Muscle layer of colon (tissue), 2 donors: ENCODE results near the gene MEGF10.

Experiments
- H3K27ac ChIP-seq: one replicate; pipeline ENCODE4 v1.7.0; 2013; ENCODE audit warnings: low read depth, mild to moderate bottlenecking, low read length, moderate library complexity
- H3K27me3 ChIP-seq, 2 donors: one replicate each; pipeline ENCODE4 v1.7.0; 2013; ENCODE audit warnings: low read length in 2 of 2, mild to moderate bottlenecking in 2 of 2; ENCODE audit not compliant: insufficient read depth in 2 of 2, control insufficient read depth in 1 of 2
- H3K36me3 ChIP-seq: one replicate; pipeline ENCODE4 v1.7.0; 2013; ENCODE audit warnings: mild to moderate bottlenecking, low read length; ENCODE audit not compliant: insufficient read depth
- H3K4me1 ChIP-seq: one replicate; pipeline ENCODE4 v1.7.0; 2013; ENCODE audit warnings: mild to moderate bottlenecking, low read length; ENCODE audit not compliant: insufficient read depth
- H3K4me3 ChIP-seq, 2 donors: one replicate each; pipeline ENCODE4 v1.7.0; 2013; ENCODE audit warnings: low read length in 2 of 2, low read depth in 1 of 2, mild to moderate bottlenecking in 1 of 2, moderate library complexity in 1 of 2
- H3K9ac ChIP-seq: one replicate; pipeline ENCODE4 v1.7.0; 2013; ENCODE audit warnings: low read length
- H3K9me3 ChIP-seq: one replicate; pipeline ENCODE4 v1.7.0; 2013; ENCODE audit warnings: mild to moderate bottlenecking, low read length
- donor health status: abdominal sarcoma.
- donor health status: Adenocarcinoma of cecum.

Gene MEGF10

GRCh38 chr5:127375544-127376091 is 85.0 kb downstream of the MEGF10 start:
- Histone ChIP-seq H3K9ac (no peak overlapping the region), H3K4me3 (no peak overlapping the region), H3K4me1 (no peaks in the 10 kb centered on the region), H3K9me3 (no peaks in the 10 kb centered on the region), H3K27ac (no peak overlapping the region), H3K27me3 (no peaks in the 10 kb centered on the region), H3K36me3 (no peaks in the 10 kb centered on the region)

- H3K36me3 ChIP-seq, result no peaks in the 10 kb centered on the region
- no peak overlapping the region for H3K9ac ChIP-seq
- H3K4me1 ChIP-seq, result no peaks in the 10 kb centered on the region
- no peaks in the 10 kb centered on the region for H3K27me3 ChIP-seq
- H3K27ac ChIP-seq, result no peak overlapping the region
- H3K4me3 ChIP-seq, result no peak overlapping the region
- H3K9me3 ChIP-seq, result no peaks in the 10 kb centered on the region
Measured at GRCh38 chr5:127377651-127378050, 87.1 kb downstream of the MEGF10 start.

DNA sequence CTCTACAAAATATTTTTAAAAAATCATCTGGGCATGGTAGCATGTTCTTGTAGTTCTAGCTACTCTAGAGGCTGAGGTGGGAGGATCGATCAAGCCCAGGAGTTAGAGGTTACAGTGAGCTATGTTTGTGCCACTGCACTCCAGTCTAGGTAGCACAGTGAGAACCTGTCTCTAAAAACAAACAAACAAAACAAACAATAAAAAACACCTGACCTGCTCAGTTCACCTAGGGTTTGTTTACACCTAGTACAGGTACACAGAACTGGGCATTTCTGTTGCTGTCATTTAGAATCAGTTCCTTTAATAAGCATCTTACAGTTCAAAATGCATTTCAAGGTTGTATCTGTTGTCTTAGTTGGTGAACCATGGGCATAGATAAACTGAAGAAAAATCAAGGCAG is 95.3 kb downstream of the MEGF10 start:
- H3K4me3 ChIP-seq, result no peak overlapping the region
- no peaks in the 10 kb centered on the region for H3K4me1 ChIP-seq
- no peaks in the 10 kb centered on the region for H3K27me3 ChIP-seq
- no peak overlapping the region for H3K9ac ChIP-seq
- no peaks in the 10 kb centered on the region for H3K9me3 ChIP-seq
- no peak overlapping the region for H3K27ac ChIP-seq
- no peaks in the 10 kb centered on the region for H3K36me3 ChIP-seq

- H3K36me3 ChIP-seq, result no peaks in the 10 kb centered on the region
- no peak overlapping the region for H3K4me3 ChIP-seq
- no peaks in the 10 kb centered on the region for H3K4me1 ChIP-seq
- H3K9ac ChIP-seq, result no peak overlapping the region
- H3K9me3 ChIP-seq, result no peaks in the 10 kb centered on the region
- H3K27ac ChIP-seq, result no peak overlapping the region
- H3K27me3 ChIP-seq, result no peaks in the 10 kb centered on the region
Measured at GRCh38 chr5:127386557-127386956, 96.0 kb downstream of the MEGF10 start.

DNA sequence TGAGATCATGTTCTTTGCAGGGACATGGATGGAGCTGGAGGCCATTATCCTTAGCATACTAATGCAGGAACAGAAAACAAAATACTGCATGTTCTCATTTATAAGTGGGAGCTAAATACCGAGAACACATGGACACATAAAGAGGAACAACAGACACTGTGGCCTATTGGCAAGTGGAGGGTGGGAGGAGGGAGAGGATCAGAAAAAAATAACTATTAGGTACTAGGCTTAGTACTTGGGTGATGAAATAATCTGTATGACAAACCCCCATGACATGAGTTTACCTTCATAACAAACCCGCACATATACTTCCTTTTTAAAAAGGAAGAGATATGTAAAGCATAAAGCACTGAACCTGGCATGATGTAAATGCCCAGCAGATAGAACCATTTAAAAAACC is 99.0 kb downstream of the MEGF10 start:
- no peaks in the 10 kb centered on the region for H3K4me1 ChIP-seq
- no peaks in the 10 kb centered on the region for H3K27me3 ChIP-seq
- H3K27ac ChIP-seq, result no peak overlapping the region
- no peaks in the 10 kb centered on the region for H3K9me3 ChIP-seq
- no peak overlapping the region for H3K9ac ChIP-seq
- no peaks in the 10 kb centered on the region for H3K36me3 ChIP-seq
- H3K4me3 ChIP-seq, result no peak overlapping the region

GRCh38 chr5:127392762-127393161 is 102.2 kb downstream of the MEGF10 start:
- H3K27me3 ChIP-seq, result no peaks in the 10 kb centered on the region
- no peak overlapping the region for H3K4me3 ChIP-seq
- H3K36me3 ChIP-seq, result no peaks in the 10 kb centered on the region
- no peaks in the 10 kb centered on the region for H3K9me3 ChIP-seq
- no peak overlapping the region for H3K9ac ChIP-seq
- H3K4me1 ChIP-seq, result no peaks in the 10 kb centered on the region
- no peak overlapping the region for H3K27ac ChIP-seq

DNA sequence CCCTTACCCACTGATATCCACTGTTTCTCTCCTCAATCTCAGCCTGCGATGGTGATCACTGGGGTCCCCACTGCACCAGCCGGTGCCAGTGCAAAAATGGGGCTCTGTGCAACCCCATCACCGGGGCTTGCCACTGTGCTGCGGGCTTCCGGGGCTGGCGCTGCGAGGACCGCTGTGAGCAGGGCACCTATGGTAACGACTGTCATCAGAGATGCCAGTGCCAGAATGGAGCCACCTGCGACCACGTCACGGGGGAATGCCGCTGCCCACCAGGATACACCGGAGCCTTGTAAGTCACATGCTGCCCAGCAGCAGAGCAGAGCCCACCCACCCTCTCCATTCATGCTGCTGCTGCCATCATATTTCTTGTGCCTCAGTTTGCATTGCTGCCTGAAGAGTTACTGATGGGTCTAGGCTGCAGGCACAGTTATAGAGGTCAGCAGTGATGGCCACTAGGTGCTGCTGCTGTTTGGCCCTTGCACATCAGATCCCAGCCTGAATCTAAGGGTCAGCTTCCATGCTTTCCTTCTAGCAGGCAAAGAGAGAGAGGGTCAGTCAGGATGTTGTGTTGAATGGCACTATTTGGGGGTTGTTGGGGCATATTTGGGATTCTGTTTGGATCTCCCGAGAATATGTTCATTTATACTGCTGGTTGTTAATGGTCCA is 106.0 kb downstream of the MEGF10 start:
- no peak overlapping the region for H3K4me3 ChIP-seq
- no peaks in the 10 kb centered on the region for H3K4me1 ChIP-seq
- H3K36me3 ChIP-seq, result no peaks in the 10 kb centered on the region
- no peaks in the 10 kb centered on the region for H3K27me3 ChIP-seq
- no peak overlapping the region for H3K9ac ChIP-seq
- no peak overlapping the region for H3K27ac ChIP-seq
- H3K9me3 ChIP-seq, result no peaks in the 10 kb centered on the region

GRCh38 chr5:127398508-127398907 is 107.9 kb downstream of the MEGF10 start:
- H3K27me3 ChIP-seq, result no peaks in the 10 kb centered on the region
- no peak overlapping the region for H3K27ac ChIP-seq
- H3K36me3 ChIP-seq, result no peaks in the 10 kb centered on the region
- no peak overlapping the region for H3K9ac ChIP-seq
- H3K9me3 ChIP-seq, result no peaks in the 10 kb centered on the region
- no peaks in the 10 kb centered on the region for H3K4me1 ChIP-seq
- H3K4me3 ChIP-seq, result no peak overlapping the region

- Histone ChIP-seq H3K9ac (no peak overlapping the region), H3K27me3 (no peaks in the 10 kb centered on the region), H3K27ac (no peak overlapping the region), H3K9me3 (no peaks in the 10 kb centered on the region), H3K4me3 (no peak overlapping the region), H3K4me1 (no peaks in the 10 kb centered on the region), H3K36me3 (no peaks in the 10 kb centered on the region)
Measured at GRCh38 chr5:127399068-127399467, 108.5 kb downstream of the MEGF10 start.

GRCh38 chr5:127400539-127400938 is 109.9 kb downstream of the MEGF10 start:
- Histone ChIP-seq H3K36me3 (no peaks in the 10 kb centered on the region), H3K4me1 (no peaks in the 10 kb centered on the region), H3K9ac (no peak overlapping the region), H3K27me3 (no peaks in the 10 kb centered on the region), H3K9me3 (no peaks in the 10 kb centered on the region), H3K4me3 (no peak overlapping the region), H3K27ac (no peak overlapping the region)

DNA sequence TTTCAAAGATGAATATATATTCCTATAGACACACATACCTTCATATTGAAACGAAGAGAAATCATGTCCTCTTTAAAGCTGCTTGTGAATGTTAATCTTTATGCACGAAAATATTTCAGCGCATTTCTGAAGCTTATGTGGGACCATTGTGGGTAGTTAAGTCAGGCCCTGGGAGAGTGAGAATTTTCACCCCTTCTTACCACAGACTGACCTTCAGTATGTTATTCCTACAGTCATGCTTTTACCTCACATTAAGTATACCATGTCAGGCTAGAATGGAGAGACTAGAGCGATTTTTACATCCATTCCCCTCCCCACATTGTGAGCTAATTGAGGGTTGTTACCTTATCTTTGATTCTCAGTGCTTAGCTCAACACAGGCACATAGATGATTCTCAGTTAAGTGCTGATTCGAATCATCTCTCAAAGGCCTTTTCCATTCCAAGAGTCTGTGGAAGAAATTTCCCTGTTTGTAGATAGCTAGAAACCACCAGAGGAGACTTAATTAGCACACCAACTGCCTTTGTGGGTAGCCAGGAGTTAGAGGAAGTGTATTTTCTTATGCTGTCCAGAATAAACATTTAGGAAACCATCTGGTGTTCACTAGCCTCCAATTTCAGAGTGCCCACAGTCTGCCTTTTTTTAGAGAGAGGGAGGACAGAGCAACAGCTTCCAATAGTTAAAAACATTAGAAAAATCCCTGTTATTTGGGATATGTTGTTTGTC is 110.5 kb downstream of the MEGF10 start:
- Histone ChIP-seq H3K27me3 (no peaks in the 10 kb centered on the region), H3K4me3 (no peak overlapping the region), H3K9ac (no peak overlapping the region), H3K4me1 (no peaks in the 10 kb centered on the region), H3K27ac (no peak overlapping the region), H3K9me3 (no peaks in the 10 kb centered on the region), H3K36me3 (no peaks in the 10 kb centered on the region)

DNA sequence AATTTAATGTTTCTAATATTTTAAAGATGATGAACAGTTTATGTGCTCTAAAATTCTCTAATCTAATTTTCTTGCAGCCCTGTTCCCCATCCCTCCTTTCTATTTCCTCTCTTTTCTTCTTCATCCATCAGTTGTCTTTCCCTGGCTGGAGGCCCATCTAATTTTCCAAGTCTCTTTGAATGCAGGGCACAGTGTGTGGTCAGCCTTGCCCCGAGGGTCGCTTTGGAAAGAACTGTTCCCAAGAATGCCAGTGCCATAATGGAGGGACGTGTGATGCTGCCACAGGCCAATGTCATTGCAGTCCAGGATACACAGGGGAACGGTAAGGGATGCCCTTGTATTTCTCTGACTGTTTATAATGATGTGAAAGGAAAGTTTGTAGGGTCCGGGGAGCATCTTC is 111.8 kb downstream of the MEGF10 start:
- Histone ChIP-seq H3K9me3 (no peaks in the 10 kb centered on the region), H3K27ac (no peak overlapping the region), H3K4me3 (no peak overlapping the region), H3K9ac (no peak overlapping the region), H3K27me3 (no peaks in the 10 kb centered on the region), H3K4me1 (no peaks in the 10 kb centered on the region), H3K36me3 (no peaks in the 10 kb centered on the region)
